WI38 (cell line): ENCODE data around the gene TWNK.
A peak's percentile ranks its signal among the peaks of the same experiment; 100 is the strongest.

Experiments used
- H3K4me3 ChIP-seq: 2 replicates; pipeline ENCODE4 v1.5.1; 2011; ENCODE audit warnings: low read depth, mild to moderate bottlenecking, control low read depth, low read length
- TF ChIP-seq, protein P1 (sequence below): IDR thresholded peaks from 2 replicates; pipeline ENCODE4 v1.5.1; 2012; ENCODE audit warnings: low read depth, mild to moderate bottlenecking, control low read depth, low read length

Gene TWNK

DNA sequence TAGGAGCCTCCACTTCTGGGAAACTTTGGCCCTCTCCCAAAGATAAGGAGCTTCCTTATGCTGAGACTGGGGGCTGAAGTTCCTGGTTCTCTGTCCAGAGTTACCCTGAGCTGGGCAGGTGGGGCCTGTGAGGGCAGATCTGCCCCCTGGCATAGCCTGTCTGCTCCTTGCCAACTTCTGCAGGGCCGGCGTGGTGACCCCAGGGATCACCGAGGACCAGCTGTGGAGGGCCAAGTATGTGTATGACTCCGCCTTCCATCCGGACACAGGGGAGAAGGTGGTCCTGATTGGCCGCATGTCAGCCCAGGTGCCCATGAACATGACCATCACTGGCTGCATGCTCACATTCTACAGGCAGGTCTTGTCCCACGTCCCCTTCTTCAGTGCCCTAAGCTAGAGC is 48.0 kb downstream of the TWNK start:
- TF ChIP-seq, protein P1, sequence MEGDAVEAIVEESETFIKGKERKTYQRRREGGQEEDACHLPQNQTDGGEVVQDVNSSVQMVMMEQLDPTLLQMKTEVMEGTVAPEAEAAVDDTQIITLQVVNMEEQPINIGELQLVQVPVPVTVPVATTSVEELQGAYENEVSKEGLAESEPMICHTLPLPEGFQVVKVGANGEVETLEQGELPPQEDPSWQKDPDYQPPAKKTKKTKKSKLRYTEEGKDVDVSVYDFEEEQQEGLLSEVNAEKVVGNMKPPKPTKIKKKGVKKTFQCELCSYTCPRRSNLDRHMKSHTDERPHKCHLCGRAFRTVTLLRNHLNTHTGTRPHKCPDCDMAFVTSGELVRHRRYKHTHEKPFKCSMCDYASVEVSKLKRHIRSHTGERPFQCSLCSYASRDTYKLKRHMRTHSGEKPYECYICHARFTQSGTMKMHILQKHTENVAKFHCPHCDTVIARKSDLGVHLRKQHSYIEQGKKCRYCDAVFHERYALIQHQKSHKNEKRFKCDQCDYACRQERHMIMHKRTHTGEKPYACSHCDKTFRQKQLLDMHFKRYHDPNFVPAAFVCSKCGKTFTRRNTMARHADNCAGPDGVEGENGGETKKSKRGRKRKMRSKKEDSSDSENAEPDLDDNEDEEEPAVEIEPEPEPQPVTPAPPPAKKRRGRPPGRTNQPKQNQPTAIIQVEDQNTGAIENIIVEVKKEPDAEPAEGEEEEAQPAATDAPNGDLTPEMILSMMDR = no peak
- H3K4me3 ChIP-seq = no peak overlapping the region

DNA sequence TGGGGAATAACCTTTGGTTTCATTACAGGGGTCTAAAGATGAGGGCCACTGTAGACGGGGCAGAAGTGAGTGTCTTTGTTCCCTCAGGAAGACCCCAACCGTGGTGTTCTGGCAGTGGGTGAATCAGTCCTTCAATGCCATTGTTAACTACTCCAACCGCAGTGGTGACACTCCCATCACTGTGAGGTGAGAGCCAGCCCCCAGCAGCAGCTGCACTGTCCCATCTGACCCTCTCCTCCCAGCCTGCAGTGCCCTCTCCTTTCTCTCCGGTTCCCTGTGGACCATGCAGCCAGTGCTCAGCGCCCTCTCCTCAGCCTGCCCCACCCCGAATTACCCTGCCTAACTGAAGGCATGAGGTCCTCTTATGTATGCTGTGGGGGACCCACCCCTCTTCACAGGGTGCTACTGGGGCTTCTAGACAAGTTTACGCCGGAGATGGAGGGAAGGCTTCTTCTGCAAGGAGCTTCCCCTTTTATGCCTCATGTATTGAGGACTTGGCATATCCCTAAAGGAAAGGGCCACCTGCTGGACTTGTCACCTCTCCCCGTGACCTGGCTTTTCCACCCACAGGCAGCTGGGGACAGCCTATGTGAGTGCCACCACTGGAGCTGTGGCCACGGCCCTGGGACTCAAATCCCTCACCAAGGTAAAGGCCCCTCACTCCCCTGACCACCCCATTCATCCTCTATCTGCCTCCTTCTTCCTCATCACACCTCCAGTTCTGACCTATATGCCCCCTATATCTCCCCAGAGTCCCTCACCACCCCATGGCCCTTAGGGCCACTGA is 48.8 kb downstream of the TWNK start:
- TF ChIP-seq, protein P1 = no peak
- H3K4me3 ChIP-seq = no peak overlapping the region

DNA sequence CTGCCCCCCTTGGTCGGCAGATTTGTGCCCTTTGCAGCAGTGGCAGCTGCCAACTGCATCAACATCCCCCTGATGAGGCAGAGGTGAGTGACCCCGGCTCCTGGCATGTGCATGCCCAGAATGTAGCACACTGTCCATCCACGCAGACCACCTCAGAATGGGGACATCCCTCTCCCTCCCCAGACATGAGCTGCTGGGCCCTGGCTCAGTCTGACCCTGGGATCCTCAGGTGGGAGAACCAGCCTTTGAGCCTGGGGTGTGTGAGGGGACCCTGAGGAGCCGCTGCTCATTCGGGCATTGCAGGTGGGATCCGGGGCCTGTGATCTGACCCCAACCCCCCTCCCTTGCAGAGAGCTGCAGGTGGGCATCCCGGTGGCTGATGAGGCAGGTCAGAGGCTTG is 49.4 kb downstream of the TWNK start:
- TF ChIP-seq, protein P1 = no peak
- no peak overlapping the region for H3K4me3 ChIP-seq

DNA sequence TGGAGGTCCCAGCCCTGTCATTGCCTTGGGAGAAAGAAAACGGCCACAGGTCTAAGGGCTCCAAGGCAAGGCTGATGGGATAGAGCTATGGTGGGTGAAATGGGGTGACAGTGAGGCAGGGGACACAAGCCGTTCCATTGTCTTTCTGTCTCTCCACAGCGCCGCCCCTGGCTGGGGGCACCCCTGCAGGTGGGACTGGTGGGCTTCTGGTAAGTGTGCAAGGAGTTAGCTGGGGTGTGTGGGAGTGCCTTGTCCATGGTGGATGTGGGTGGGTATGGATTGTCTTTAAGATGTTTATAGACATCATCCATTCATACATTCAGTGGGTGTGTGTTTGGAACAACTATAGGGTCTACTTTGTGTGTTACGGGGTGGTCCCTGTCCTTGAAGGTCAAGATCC is 51.1 kb downstream of the TWNK start:
- H3K4me3 ChIP-seq = no peak overlapping the region
- TF ChIP-seq, protein P1 = no peak

DNA sequence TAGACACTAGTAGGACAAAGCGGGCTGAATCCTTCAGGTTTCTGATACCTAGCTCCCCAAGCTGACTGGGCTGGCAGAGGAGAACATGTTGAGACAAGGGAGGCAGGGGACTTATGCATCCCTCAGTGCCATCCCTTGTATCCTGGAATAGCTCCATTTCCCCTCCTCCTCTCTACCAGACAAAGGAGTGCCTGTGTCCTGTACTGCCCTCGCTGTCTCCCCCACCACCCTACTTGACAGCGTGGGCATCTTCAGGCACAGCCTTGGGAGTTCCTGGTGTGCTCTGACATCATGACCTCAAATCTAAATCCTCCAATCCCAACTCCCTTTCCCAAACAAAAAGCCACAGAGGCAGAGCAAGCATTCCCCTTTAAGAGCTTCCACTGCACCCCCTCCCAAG is 52.7 kb downstream of the TWNK start:
- TF ChIP-seq, protein P1 = no peak
- H3K4me3 ChIP-seq = no peak overlapping the region

DNA sequence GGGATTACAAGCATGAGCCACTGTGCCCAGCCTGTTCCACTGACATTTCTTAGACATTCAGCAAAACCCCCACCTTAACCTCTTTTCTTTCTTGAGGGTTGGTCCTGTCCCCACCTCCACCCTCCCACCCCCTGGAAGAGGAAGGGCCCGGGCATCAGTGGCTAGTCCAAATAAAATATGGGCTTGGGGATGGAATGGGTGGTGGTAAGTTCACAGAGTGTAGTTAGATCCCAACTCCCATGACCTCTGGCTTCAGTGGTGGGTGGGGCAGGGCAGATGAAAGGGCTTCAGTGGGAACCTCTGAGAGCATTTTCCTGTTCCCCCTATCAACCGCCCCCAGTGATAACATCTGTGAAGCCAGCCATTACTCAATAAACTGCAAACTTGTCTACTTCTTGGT is 53.5 kb downstream of the TWNK start:
- H3K4me3 ChIP-seq = no peak overlapping the region
- TF ChIP-seq, protein P1 = no peak

DNA sequence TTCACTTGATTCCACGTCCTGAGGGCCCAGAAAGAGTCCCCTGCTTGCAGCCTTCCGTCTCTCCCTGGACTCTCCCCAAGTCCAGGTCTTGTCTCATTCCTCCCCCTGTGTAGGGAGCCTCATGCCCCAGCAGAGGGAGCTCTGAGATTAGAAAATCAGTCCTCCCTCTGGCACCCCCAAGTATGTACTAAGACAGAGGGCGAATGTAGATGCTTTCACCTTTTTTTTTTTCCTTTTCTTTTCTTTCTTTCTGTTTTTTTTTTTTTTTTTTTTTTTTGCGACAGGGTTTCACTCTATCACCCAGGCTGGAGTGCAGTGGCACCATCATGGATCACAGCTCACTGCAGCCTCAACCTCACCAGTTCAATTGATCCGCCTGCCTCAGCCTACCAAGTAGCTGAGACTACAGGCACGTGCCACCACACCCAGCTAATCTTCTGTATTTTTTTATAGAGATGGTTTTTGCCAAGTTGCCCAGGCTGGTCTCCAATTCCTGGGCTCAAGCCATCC is 54.0 kb downstream of the TWNK start:
- TF ChIP-seq, protein P1 = peak; percentile 92
- no peak overlapping the region for H3K4me3 ChIP-seq
